Measurements from ENCODE around the gene UBE2E2.

DNA sequence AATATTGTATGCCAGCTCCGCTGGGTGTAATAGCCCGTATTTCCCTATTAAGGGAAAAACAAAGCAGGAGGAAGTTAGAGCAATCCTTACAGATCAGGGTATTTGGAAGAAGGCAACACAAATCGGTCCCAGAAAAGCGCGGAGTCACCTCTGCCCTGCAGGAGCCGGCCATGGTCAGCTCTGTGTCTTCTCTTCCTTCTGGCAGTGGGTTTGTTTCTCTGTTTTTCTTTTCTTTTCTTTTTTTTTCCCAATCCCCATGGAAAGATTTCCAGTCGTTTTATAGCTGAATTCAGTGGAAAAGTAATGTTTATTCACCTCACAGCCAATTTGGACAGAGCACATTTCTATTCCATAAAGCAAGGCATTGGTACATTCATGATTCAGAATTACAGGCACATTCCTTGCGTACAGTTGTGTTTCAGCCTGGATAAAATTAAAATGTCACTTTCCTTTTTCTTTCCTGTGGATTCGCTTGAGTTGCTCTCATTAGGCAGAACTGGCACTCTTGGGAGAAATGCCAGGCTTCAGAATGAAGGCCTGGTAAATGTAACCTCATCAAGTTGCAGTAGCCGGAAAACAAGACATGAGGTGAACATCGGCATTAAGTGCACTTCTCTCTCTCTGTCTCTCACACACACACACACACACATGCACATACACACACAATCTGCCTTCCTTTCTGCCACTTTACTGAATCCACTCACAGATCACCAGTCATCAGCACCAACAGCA lies 398.1 kb downstream of the UBE2E2 start:
- TF ChIP-seq CTCF (IDR thresholded peaks at IDR 0.05): no peak
- TF ChIP-seq EZH2 (IDR thresholded peaks at IDR 0.05): no peak
- no peak for TF ChIP-seq EZH2phosphoT487 (IDR thresholded peaks at IDR 0.05)
